ENCODE measurements around the gene DLG2. TPM values are rescaled to one million over a fixed set of nuclear protein-coding genes. Genes with fewer than 3 reads are reported as not detected.

DLG2 gene
- total RNA-seq, 1 donor from 2014 or later: 6.7 TPM

GRCh38 chr11:84655712-84656111 is 971.4 kb downstream of the DLG2 start:
- H3K4me3 Mint-ChIP-seq: no peak overlapping the region
- TF ChIP-seq, protein P1, sequence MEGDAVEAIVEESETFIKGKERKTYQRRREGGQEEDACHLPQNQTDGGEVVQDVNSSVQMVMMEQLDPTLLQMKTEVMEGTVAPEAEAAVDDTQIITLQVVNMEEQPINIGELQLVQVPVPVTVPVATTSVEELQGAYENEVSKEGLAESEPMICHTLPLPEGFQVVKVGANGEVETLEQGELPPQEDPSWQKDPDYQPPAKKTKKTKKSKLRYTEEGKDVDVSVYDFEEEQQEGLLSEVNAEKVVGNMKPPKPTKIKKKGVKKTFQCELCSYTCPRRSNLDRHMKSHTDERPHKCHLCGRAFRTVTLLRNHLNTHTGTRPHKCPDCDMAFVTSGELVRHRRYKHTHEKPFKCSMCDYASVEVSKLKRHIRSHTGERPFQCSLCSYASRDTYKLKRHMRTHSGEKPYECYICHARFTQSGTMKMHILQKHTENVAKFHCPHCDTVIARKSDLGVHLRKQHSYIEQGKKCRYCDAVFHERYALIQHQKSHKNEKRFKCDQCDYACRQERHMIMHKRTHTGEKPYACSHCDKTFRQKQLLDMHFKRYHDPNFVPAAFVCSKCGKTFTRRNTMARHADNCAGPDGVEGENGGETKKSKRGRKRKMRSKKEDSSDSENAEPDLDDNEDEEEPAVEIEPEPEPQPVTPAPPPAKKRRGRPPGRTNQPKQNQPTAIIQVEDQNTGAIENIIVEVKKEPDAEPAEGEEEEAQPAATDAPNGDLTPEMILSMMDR (IDR thresholded peaks at IDR 0.05; ENCODE audit: unreplicated experiment): no peak
- peaks cover 19% of the 10 kb centered on the region for H3K9me3 Mint-ChIP-seq
- peaks cover 3% of the 10 kb centered on the region for H3K27me3 Mint-ChIP-seq (ENCODE audit: low read depth)
- no peaks in the 10 kb centered on the region for H3K4me1 Mint-ChIP-seq
- DNase-seq (ENCODE audit: low spot score in 2 of 2, unreplicated experiment in 2 of 2): no peak
- no peak overlapping the region for H3K27ac Mint-ChIP-seq
- no peaks in the 10 kb centered on the region for H3K36me3 Mint-ChIP-seq

DNA sequence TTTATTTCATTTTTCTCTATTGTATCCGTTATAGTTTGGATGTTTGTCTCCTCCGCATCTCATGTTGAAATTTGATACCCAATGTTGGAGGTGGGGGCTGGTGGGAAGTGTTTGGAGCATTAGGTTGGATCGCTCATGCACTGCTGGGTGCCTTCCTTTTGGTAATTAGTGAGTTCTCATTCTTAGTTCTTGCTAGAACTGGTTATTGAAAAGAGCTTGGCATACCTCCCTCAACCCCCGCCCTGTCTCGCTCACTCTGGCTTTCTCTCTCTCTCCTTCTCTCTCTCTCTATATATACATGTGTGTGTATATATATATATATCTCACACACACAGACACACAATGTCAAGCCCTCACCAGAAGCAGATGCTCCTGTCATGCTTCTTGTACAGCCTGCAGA is 978.7 kb downstream of the DLG2 start:
- Mint-ChIP-seq H3K9me3 (no peaks in the 10 kb centered on the region), H3K27me3 (ENCODE audit: low read depth) (no peaks in the 10 kb centered on the region), H3K4me3 (no peak overlapping the region), H3K27ac (no peak overlapping the region), H3K36me3 (no peaks in the 10 kb centered on the region), H3K4me1 (no peaks in the 10 kb centered on the region)
- TF ChIP-seq, protein P1 (IDR thresholded peaks at IDR 0.05; ENCODE audit: unreplicated experiment): no peak
- no peak for DNase-seq (ENCODE audit: low spot score in 2 of 2, unreplicated experiment in 2 of 2)

GRCh38 chr11:84645988-84646694 is 981.0 kb downstream of the DLG2 start:
- Mint-ChIP-seq H3K27ac (no peak overlapping the region), H3K27me3 (ENCODE audit: low read depth) (no peaks in the 10 kb centered on the region), H3K4me1 (no peaks in the 10 kb centered on the region), H3K4me3 (no peak overlapping the region), H3K9me3 (no peaks in the 10 kb centered on the region), H3K36me3 (no peaks in the 10 kb centered on the region)
- TF ChIP-seq, protein P1 (IDR thresholded peaks at IDR 0.05; ENCODE audit: unreplicated experiment): no peak
- no peak for DNase-seq (ENCODE audit: low spot score in 2 of 2, unreplicated experiment in 2 of 2)

- Mint-ChIP-seq H3K27ac (no peak overlapping the region), H3K36me3 (no peaks in the 10 kb centered on the region), H3K27me3 (ENCODE audit: low read depth) (no peaks in the 10 kb centered on the region), H3K9me3 (no peaks in the 10 kb centered on the region), H3K4me3 (no peak overlapping the region), H3K4me1 (no peaks in the 10 kb centered on the region)
- TF ChIP-seq, protein P1 (IDR thresholded peaks at IDR 0.05; ENCODE audit: unreplicated experiment): no peak
- DNase-seq (ENCODE audit: low spot score in 2 of 2, unreplicated experiment in 2 of 2): no peak
Measured at GRCh38 chr11:84642500-84642899, 984.6 kb downstream of the DLG2 start.

- H3K4me3 Mint-ChIP-seq: no peak overlapping the region
- TF ChIP-seq, protein P1 (IDR thresholded peaks at IDR 0.05; ENCODE audit: unreplicated experiment): no peak
- no peaks in the 10 kb centered on the region for H3K36me3 Mint-ChIP-seq
- no peak overlapping the region for H3K27ac Mint-ChIP-seq
- H3K27me3 Mint-ChIP-seq (ENCODE audit: low read depth): peaks cover 2% of the 10 kb centered on the region
- DNase-seq (ENCODE audit: low spot score in 2 of 2, unreplicated experiment in 2 of 2): no peak
- no peaks in the 10 kb centered on the region for H3K9me3 Mint-ChIP-seq
- peaks cover 2% of the 10 kb centered on the region for H3K4me1 Mint-ChIP-seq
Measured at GRCh38 chr11:84634309-84634708, 992.8 kb downstream of the DLG2 start.

Data from mesothelial cell of epicardium (in vitro differentiated cells).